Colonic mucosa (tissue), 4 donors: ENCODE results near the gene MACROD2. TPM values are rescaled to one million over a fixed set of nuclear protein-coding genes. Genes with fewer than 3 reads are reported as not detected.

Experiments used
- DNase-seq: peaks from one replicate; pipeline ENCODE4 v3.0.0-alpha.2; 2020
- H3K27ac ChIP-seq: fragments of 200-600 bp; one replicate; pipeline ENCODE4 v1.8.0; 2021
- H3K27me3 ChIP-seq: fragments of 200-600 bp; one replicate; pipeline ENCODE4 v1.8.0; 2021
- H3K36me3 ChIP-seq: fragments of 200-600 bp; one replicate; pipeline ENCODE4 v1.8.0; 2021
- H3K4me1 ChIP-seq: fragments of 200-600 bp; one replicate; pipeline ENCODE4 v1.8.0; 2021; ENCODE audit warnings: mild to moderate bottlenecking
- H3K4me3 ChIP-seq: fragments of 200-600 bp; one replicate; pipeline ENCODE4 v1.8.0; 2021
- H3K9ac ChIP-seq, 2 donors: one replicate each; pipeline ENCODE4 v1.7.0; 2013; ENCODE audit warnings: control low read depth in 2 of 2, low read depth in 2 of 2, low read length in 2 of 2
- H3K9me3 ChIP-seq: fragments of 200-600 bp; one replicate; pipeline ENCODE4 v1.8.0; 2021
- CTCF ChIP-seq: fragments of 200-600 bp; IDR thresholded peaks from one replicate; pipeline ENCODE4 v1.8.0; 2022; ENCODE audit warnings: antibody characterized with exemption, mild to moderate bottlenecking
- intact Hi-C: fragments of 100-400 bp; cut with DNase I; formaldehyde crosslinking; loops from one replicate; pipeline ENCODE4 v1.14.1; 2022
- total RNA-seq, 2 donors: library from RNA; stranded (reverse); fragmentation: NEBNext Ultra II Directional in 1 of 2; extraction: Animal tissue kit (Norgen Biotek cat#: 25700) in 1 of 2; gene quantifications; one replicate each; pipeline ENCODE4 v1.2.1, GENCODE V29; 2021
- donor health status: healthy.
- donor health status: DM: no; HTN: no; CAD: no.
- donor health status: DM: no; HTN: no; CAD: no.

The MACROD2 gene
- total RNA-seq, 2 donors from 2014 or later: 3.2 to 3.3 TPM

GRCh38 chr20:15143478-15143877 is 1148.2 kb downstream of the MACROD2 start:
- Histone ChIP-seq H3K4me1 (no peaks in the 10 kb centered on the region), H3K9me3 (no peaks in the 10 kb centered on the region), H3K9ac (no peak overlapping the region), H3K27ac (no peak overlapping the region), H3K4me3 (no peak overlapping the region), H3K36me3 (no peaks in the 10 kb centered on the region), H3K27me3 (no peaks in the 10 kb centered on the region)
- TF ChIP-seq CTCF: no peak
- DNase-seq: no peak
- intact Hi-C loops: no loop called here

- Histone ChIP-seq H3K4me1 (no peaks in the 10 kb centered on the region), H3K4me3 (no peak overlapping the region), H3K9me3 (no peaks in the 10 kb centered on the region), H3K36me3 (no peaks in the 10 kb centered on the region), H3K27ac (no peak overlapping the region), H3K9ac (no peak overlapping the region), H3K27me3 (no peaks in the 10 kb centered on the region)
- intact Hi-C loops: no loop called here
- no peak for DNase-seq
- no peak for TF ChIP-seq CTCF
Observed at GRCh38 chr20:15144916-15145315, 1149.6 kb downstream of the MACROD2 start.

- Histone ChIP-seq H3K9me3 (no peaks in the 10 kb centered on the region), H3K27ac (no peak overlapping the region), H3K9ac (no peak overlapping the region), H3K4me3 (no peak overlapping the region), H3K4me1 (no peaks in the 10 kb centered on the region), H3K27me3 (no peaks in the 10 kb centered on the region), H3K36me3 (no peaks in the 10 kb centered on the region)
- TF ChIP-seq CTCF: no peak
- no peak for DNase-seq
- intact Hi-C loops: no loop called here
Observed at GRCh38 chr20:15146948-15147347, 1151.6 kb downstream of the MACROD2 start.

- intact Hi-C loops: no loop called here
- no peak for DNase-seq
- no peak for TF ChIP-seq CTCF
- H3K9ac ChIP-seq: no peak overlapping the region
- no peaks in the 10 kb centered on the region for H3K4me1 ChIP-seq
- H3K27ac ChIP-seq: no peak overlapping the region
- H3K4me3 ChIP-seq: no peak overlapping the region
- no peaks in the 10 kb centered on the region for H3K27me3 ChIP-seq
- no peaks in the 10 kb centered on the region for H3K36me3 ChIP-seq
- H3K9me3 ChIP-seq: no peaks in the 10 kb centered on the region
Observed at GRCh38 chr20:15154070-15154469, 1158.8 kb downstream of the MACROD2 start.

- intact Hi-C loops: no loop called here
- Histone ChIP-seq H3K36me3 (no peaks in the 10 kb centered on the region), H3K27ac (no peak overlapping the region), H3K9me3 (no peaks in the 10 kb centered on the region), H3K9ac (no peak overlapping the region), H3K4me3 (no peak overlapping the region), H3K4me1 (no peaks in the 10 kb centered on the region), H3K27me3 (no peaks in the 10 kb centered on the region)
- no peak for TF ChIP-seq CTCF
- DNase-seq: no peak
Observed at GRCh38 chr20:15155848-15156401, 1160.6 kb downstream of the MACROD2 start.

- H3K9ac ChIP-seq: no peak overlapping the region
- H3K9me3 ChIP-seq: no peaks in the 10 kb centered on the region
- no peaks in the 10 kb centered on the region for H3K4me1 ChIP-seq
- DNase-seq: no peak
- H3K36me3 ChIP-seq: no peaks in the 10 kb centered on the region
- H3K27ac ChIP-seq: no peak overlapping the region
- intact Hi-C loops: no loop called here
- H3K27me3 ChIP-seq: no peaks in the 10 kb centered on the region
- no peak for TF ChIP-seq CTCF
- H3K4me3 ChIP-seq: no peak overlapping the region
Observed at GRCh38 chr20:15158533-15158932, 1163.2 kb downstream of the MACROD2 start.
